ENCODE results near the gene SEMA5A.

SEMA5A gene

GRCh38 chr5:9094582-9094981 lies 451.3 kb downstream of the SEMA5A start:
- no peaks in the 10 kb centered on the region for H3K9me3 ChIP-seq (ENCODE audit: control insufficient read depth, insufficient read depth, low read depth, low read length)
- POLR2A ChIA-PET = no interaction called here
- CTCF ChIA-PET = no interaction called here
- no peak overlapping the region for H3K27ac ChIP-seq (ENCODE audit: extremely low read depth, low read depth, low read length)
- TF ChIP-seq ZNF184 (tag by site-specific recombination; IDR thresholded peaks at IDR 0.05) (no peak), ZNF132 (tag by site-specific recombination; IDR thresholded peaks at IDR 0.05; ENCODE audit: borderline replicate concordance) (no peak), ZEB2 (tag by site-specific recombination; IDR thresholded peaks at IDR 0.05) (no peak), ZNF514 (tag by site-specific recombination; IDR thresholded peaks at IDR 0.05) (no peak), ZNF274 (IDR thresholded peaks at IDR 0.05; ENCODE audit: low read length) (no peak), ZNF274 (tag by site-specific recombination; IDR thresholded peaks at IDR 0.05; ENCODE audit: borderline replicate concordance) (no peak), SP7 (tag by site-specific recombination; IDR thresholded peaks at IDR 0.05) (no peak), ZNF350 (tag by site-specific recombination; IDR thresholded peaks at IDR 0.05) (no peak), GLIS1 (tag by site-specific recombination; IDR thresholded peaks at IDR 0.05) (no peak), ZBTB10 (tag by site-specific recombination; IDR thresholded peaks at IDR 0.05) (no peak), PBX3 (CRISPR knock-in tag; IDR thresholded peaks at IDR 0.05) (no peak), ZNF510 (tag by site-specific recombination; IDR thresholded peaks at IDR 0.05; ENCODE audit: insufficient replicate concordance) (no peak), TSHZ1 (tag by site-specific recombination; IDR thresholded peaks at IDR 0.05; ENCODE audit: borderline replicate concordance) (no peak), ZNF658 (tag by site-specific recombination; IDR thresholded peaks at IDR 0.05) (no peak), ZBTB7A (tag by site-specific recombination; IDR thresholded peaks at IDR 0.05; ENCODE audit: low read depth) (no peak), BCL11A (tag by site-specific recombination; IDR thresholded peaks at IDR 0.05; ENCODE audit: low read depth) (no peak)
- no peaks in the 10 kb centered on the region for H3K36me3 ChIP-seq (ENCODE audit: control insufficient read depth in 2 of 2, insufficient read depth in 1 of 2, low read length in 2 of 2)
- H3K4me1 ChIP-seq (ENCODE audit: control insufficient read depth, insufficient read depth, low read length) = no peaks in the 10 kb centered on the region
- H3K4me3 ChIP-seq (ENCODE audit: low read depth, low read length) = no peak overlapping the region

- CTCF ChIA-PET = interaction anchor here (0.7 kb wide), 1 partner anchor 680 kb away, joined by 3 read pairs; no protein-coding TSS in a partner anchor
Measured at GRCh38 chr5:9091896-9092662, 453.8 kb downstream of the SEMA5A start.

More at GRCh38 chr5:9091896-9092662, 453.8 kb downstream of the SEMA5A start:
- Histone ChIP-seq H3K9me3 (ENCODE audit: control insufficient read depth, insufficient read depth, low read depth, low read length) (no peaks in the 10 kb centered on the region), H3K4me1 (ENCODE audit: control insufficient read depth, insufficient read depth, low read length) (no peaks in the 10 kb centered on the region), H3K27ac (ENCODE audit: extremely low read depth, low read depth, low read length) (no peak overlapping the region), H3K36me3 (ENCODE audit: control insufficient read depth in 2 of 2, insufficient read depth in 1 of 2, low read length in 2 of 2) (no peaks in the 10 kb centered on the region), H3K4me3 (ENCODE audit: low read depth, low read length) (no peak overlapping the region)
- no peak for TF ChIP-seq ZNF433 (tag by site-specific recombination; IDR thresholded peaks at IDR 0.05; ENCODE audit: low read depth)
- TF ChIP-seq OSR2 (tag by site-specific recombination; IDR thresholded peaks at IDR 0.05) = no peak
- TF ChIP-seq ZNF580 (tag by site-specific recombination; IDR thresholded peaks at IDR 0.05) = no peak
- TF ChIP-seq ZNF175 (tag by site-specific recombination; IDR thresholded peaks at IDR 0.05) = no peak
- TF ChIP-seq ZFHX2 (tag by site-specific recombination; conservative IDR thresholded peaks at IDR 0.05) = no peak
- no peak for TF ChIP-seq YY2 (tag by site-specific recombination; IDR thresholded peaks at IDR 0.05)
- no peak for TF ChIP-seq MZF1 (tag by site-specific recombination; IDR thresholded peaks at IDR 0.05; ENCODE audit: borderline replicate concordance)
- TF ChIP-seq ZNF324 (tag by site-specific recombination; IDR thresholded peaks at IDR 0.05) = no peak
- POLR2A ChIA-PET = no interaction called here
